HEK293 (cell line): Measurements from ENCODE around the gene SLC25A11.

ENCODE experiments used
- CTCF ChIP-seq: fragments of 450-650 bp; formaldehyde crosslinking; IDR thresholded peaks from 2 replicates; pipeline ENCODE4 v1.5.1; 2016; ENCODE audit warnings: missing biosample characterization, missing genetic modification characterization
- FEZF1 ChIP-seq: fragments of 450-650 bp; formaldehyde crosslinking; IDR thresholded peaks from 2 replicates; pipeline ENCODE4 v1.5.1; 2016; ENCODE audit warnings: missing biosample characterization, missing genetic modification characterization
- GLIS2 ChIP-seq: fragments of 450-650 bp; formaldehyde crosslinking; IDR thresholded peaks from 2 replicates; pipeline ENCODE4 v1.5.1; 2016; ENCODE audit warnings: missing biosample characterization, missing genetic modification characterization
- HOXA7 ChIP-seq: sonication (generic); formaldehyde crosslinking; IDR thresholded peaks from 2 replicates; pipeline ENCODE4 v1.8.1; 2022; ENCODE audit warnings: missing genetic modification reagents, borderline replicate concordance
- KLF10 ChIP-seq: fragments of 450-650 bp; IDR thresholded peaks from 2 replicates; pipeline ENCODE4 v1.5.1; 2018; ENCODE audit warnings: missing biosample characterization, mild to moderate bottlenecking, missing genetic modification characterization
- PATZ1 ChIP-seq: fragments of 450-650 bp; formaldehyde crosslinking; IDR thresholded peaks from 2 replicates; pipeline ENCODE4 v1.5.1; 2016; ENCODE audit warnings: missing biosample characterization, missing genetic modification characterization
- SETDB1 ChIP-seq: IDR thresholded peaks from one replicate; pipeline ENCODE4 v1.6.1; 2017; ENCODE audit warnings: mild to moderate bottlenecking, low read length, moderate library complexity, mixed read lengths; ENCODE audit not compliant: insufficient read length
- SP7 ChIP-seq: fragments of 450-650 bp; formaldehyde crosslinking; IDR thresholded peaks from 2 replicates; pipeline ENCODE4 v1.5.1; 2016; ENCODE audit warnings: missing biosample characterization, missing genetic modification characterization
- WT1 ChIP-seq: fragments of 450-650 bp; formaldehyde crosslinking; IDR thresholded peaks from 2 replicates; pipeline ENCODE4 v1.5.1; 2016; ENCODE audit warnings: missing biosample characterization, missing genetic modification characterization
- ZBTB17 ChIP-seq: fragments of 450-650 bp; formaldehyde crosslinking; IDR thresholded peaks from 2 replicates; pipeline ENCODE4 v1.5.1; 2016; ENCODE audit warnings: missing biosample characterization, missing genetic modification characterization
- ZBTB7A ChIP-seq: fragments of 450-650 bp; formaldehyde crosslinking; IDR thresholded peaks from 2 replicates; pipeline ENCODE4 v1.5.1; 2016; ENCODE audit warnings: low read depth, missing biosample characterization, missing genetic modification characterization
- ZFHX2 ChIP-seq: fragments of 450-650 bp; formaldehyde crosslinking; conservative IDR thresholded peaks from 2 replicates; pipeline ENCODE4 v1.5.1; 2016; ENCODE audit warnings: missing biosample characterization, missing genetic modification characterization
- ZFP41 ChIP-seq: fragments of 450-650 bp; formaldehyde crosslinking; IDR thresholded peaks from 2 replicates; pipeline ENCODE4 v1.5.1; 2016; ENCODE audit warnings: missing biosample characterization, missing genetic modification characterization, borderline replicate concordance
- ZNF112 ChIP-seq: fragments of 450-650 bp; formaldehyde crosslinking; IDR thresholded peaks from 2 replicates; pipeline ENCODE4 v1.5.0; 2017; ENCODE audit warnings: missing biosample characterization, missing genetic modification characterization
- ZNF146 ChIP-seq: fragments of 450-650 bp; formaldehyde crosslinking; IDR thresholded peaks from 2 replicates; pipeline ENCODE4 v1.5.1; 2016; ENCODE audit warnings: missing biosample characterization, missing genetic modification characterization
- ZNF16 ChIP-seq: fragments of 450-650 bp; formaldehyde crosslinking; IDR thresholded peaks from 2 replicates; pipeline ENCODE4 v1.5.1; 2016; ENCODE audit warnings: low read depth, missing biosample characterization, missing genetic modification characterization
- ZNF221 ChIP-seq: fragments of 450-650 bp; formaldehyde crosslinking; IDR thresholded peaks from 2 replicates; pipeline ENCODE4 v1.5.1; 2017; ENCODE audit warnings: missing biosample characterization, missing genetic modification characterization, borderline replicate concordance
- ZNF223 ChIP-seq: fragments of 450-650 bp; formaldehyde crosslinking; IDR thresholded peaks from 2 replicates; pipeline ENCODE4 v1.5.1; 2016; ENCODE audit warnings: missing biosample characterization, missing genetic modification characterization
- ZNF239 ChIP-seq: fragments of 450-650 bp; formaldehyde crosslinking; IDR thresholded peaks from 2 replicates; pipeline ENCODE4 v1.5.1; 2016; ENCODE audit warnings: missing biosample characterization, missing genetic modification characterization
- ZNF335 ChIP-seq: fragments of 450-650 bp; formaldehyde crosslinking; conservative IDR thresholded peaks from 2 replicates; pipeline ENCODE4 v1.5.1; 2016; ENCODE audit warnings: missing biosample characterization, missing genetic modification characterization
- ZNF354C ChIP-seq: fragments of 450-650 bp; formaldehyde crosslinking; IDR thresholded peaks from 2 replicates; pipeline ENCODE4 v1.5.1; 2016; ENCODE audit warnings: missing biosample characterization, missing genetic modification characterization, low read depth, borderline replicate concordance
- ZNF391 ChIP-seq: fragments of 450-650 bp; formaldehyde crosslinking; IDR thresholded peaks from 2 replicates; pipeline ENCODE4 v1.5.1; 2016; ENCODE audit warnings: low read depth, missing biosample characterization, missing genetic modification characterization, borderline replicate concordance
- ZNF394 ChIP-seq: fragments of 450-650 bp; formaldehyde crosslinking; IDR thresholded peaks from 2 replicates; pipeline ENCODE4 v1.5.1; 2016; ENCODE audit warnings: missing biosample characterization, missing genetic modification characterization, mild to moderate bottlenecking, moderate library complexity, borderline replicate concordance
- ZNF416 ChIP-seq: fragments of 450-650 bp; formaldehyde crosslinking; IDR thresholded peaks from 2 replicates; pipeline ENCODE4 v1.5.1; 2016; ENCODE audit warnings: missing biosample characterization, missing genetic modification characterization
- ZNF513 ChIP-seq: fragments of 450-650 bp; IDR thresholded peaks from 2 replicates; pipeline ENCODE4 v1.5.1; 2018; ENCODE audit warnings: missing biosample characterization, missing genetic modification characterization
- ZNF548 ChIP-seq: fragments of 450-650 bp; formaldehyde crosslinking; IDR thresholded peaks from 2 replicates; pipeline ENCODE4 v1.5.1; 2016; ENCODE audit warnings: missing biosample characterization, missing genetic modification characterization
- ZNF561 ChIP-seq: fragments of 450-650 bp; IDR thresholded peaks from 2 replicates; pipeline ENCODE4 v1.5.1; 2018; ENCODE audit warnings: missing biosample characterization, missing genetic modification characterization, borderline replicate concordance
- ZNF571 ChIP-seq: fragments of 450-650 bp; formaldehyde crosslinking; IDR thresholded peaks from 2 replicates; pipeline ENCODE4 v1.5.0; 2017; ENCODE audit warnings: missing biosample characterization, missing genetic modification characterization
- ZNF610 ChIP-seq: fragments of 450-650 bp; formaldehyde crosslinking; IDR thresholded peaks from 2 replicates; pipeline ENCODE4 v1.5.1; 2016; ENCODE audit warnings: missing biosample characterization, missing genetic modification characterization, borderline replicate concordance
- ZNF621 ChIP-seq: fragments of 450-650 bp; formaldehyde crosslinking; IDR thresholded peaks from 2 replicates; pipeline ENCODE4 v1.5.1; 2017; ENCODE audit warnings: missing biosample characterization, missing genetic modification characterization
- ZNF624 ChIP-seq: fragments of 450-650 bp; formaldehyde crosslinking; IDR thresholded peaks from 2 replicates; pipeline ENCODE4 v1.5.1; 2017; ENCODE audit warnings: missing biosample characterization, missing genetic modification characterization
- ZNF626 ChIP-seq: fragments of 450-650 bp; sonication (Bioruptor Pico); formaldehyde crosslinking; IDR thresholded peaks from 2 replicates; pipeline ENCODE4 v1.5.1; 2018; ENCODE audit warnings: missing biosample characterization, missing genetic modification characterization, inconsistent platforms
- ZNF670 ChIP-seq: fragments of 450-650 bp; formaldehyde crosslinking; IDR thresholded peaks from 2 replicates; pipeline ENCODE4 v1.5.1; 2016; ENCODE audit warnings: missing biosample characterization, missing genetic modification characterization, low read depth
- ZNF701 ChIP-seq: fragments of 450-650 bp; formaldehyde crosslinking; IDR thresholded peaks from 2 replicates; pipeline ENCODE4 v1.5.1; 2016; ENCODE audit warnings: missing biosample characterization, missing genetic modification characterization
- ZSCAN23 ChIP-seq: fragments of 450-650 bp; formaldehyde crosslinking; IDR thresholded peaks from 2 replicates; pipeline ENCODE4 v1.5.1; 2016; ENCODE audit warnings: missing biosample characterization, missing genetic modification characterization
- ZSCAN30 ChIP-seq: fragments of 450-650 bp; IDR thresholded peaks from 2 replicates; pipeline ENCODE4 v1.5.1; 2018; ENCODE audit warnings: missing biosample characterization, mild to moderate bottlenecking, missing genetic modification characterization, moderate library complexity
- ZXDB ChIP-seq: fragments of 450-650 bp; formaldehyde crosslinking; IDR thresholded peaks from 2 replicates; pipeline ENCODE4 v1.5.1; 2016; ENCODE audit warnings: missing biosample characterization, missing genetic modification characterization

SLC25A11 gene

GRCh38 chr17:4967539-4968485 is 28.0 kb upstream of the SLC25A11 start, which contains the start of gene SPAG7 (continued):
- TF ChIP-seq SETDB1 (peak; percentile 7), HOXA7 (no peak), ZXDB (tag by site-specific recombination) (no peak; the same call in 1 of the 2 replicates), ZSCAN30 (peak; percentile 91), ZNF621 (no peak), GLIS2 (tag by site-specific recombination) (peak; percentile 39; the same call in 1 of the 2 replicates), ZNF670 (tag by site-specific recombination) (no peak), ZNF416 (tag by site-specific recombination) (no peak), ZNF335 (tag by site-specific recombination) (peak; percentile 98), ZNF624 (tag by site-specific recombination) (no peak), ZBTB17 (tag by site-specific recombination) (no peak), ZNF561 (tag by site-specific recombination) (peak; percentile 82; the same call in 1 of the 2 replicates), ZNF548 (no peak), ZNF112 (tag by site-specific recombination) (no peak), ZNF354C (tag by site-specific recombination) (no peak), ZNF16 (tag by site-specific recombination) (no peak), SP7 (tag by site-specific recombination) (peak; percentile 64), ZNF394 (tag by site-specific recombination) (peak; percentile 34; the same call in 1 of the 2 replicates), ZSCAN23 (tag by site-specific recombination) (no peak), ZNF391 (peak; percentile 40; the same call in 1 of the 2 replicates), ZNF239 (tag by site-specific recombination) (no peak), ZNF701 (tag by site-specific recombination) (no peak), ZFHX2 (tag by site-specific recombination) (peak; percentile 86), ZNF626 (no peak), ZNF513 (no peak), ZNF571 (tag by site-specific recombination) (no peak), ZNF221 (tag by site-specific recombination) (no peak), PATZ1 (tag by site-specific recombination) (peak; percentile 85), FEZF1 (0 out of 2 replicates have a peak, but pooled peaks have one; percentile 26), ZBTB7A (tag by site-specific recombination) (peak; percentile 99), KLF10 (tag by site-specific recombination) (peak; percentile 82), ZNF146 (no peak), ZNF610 (tag by site-specific recombination) (no peak), CTCF (0 out of 2 replicates have a peak, but pooled peaks have one; percentile 46), ZFP41 (no peak), ZNF223 (no peak), WT1 (tag by site-specific recombination) (peak; percentile 51; the same call in 1 of the 2 replicates)
